GM21737 (cell line): ENCODE results near the gene HCN2.
A peak's percentile ranks its signal among the peaks of the same experiment; 100 is the strongest.
"Not testable (repeated sequence)": the region's sequence is repeated elsewhere in the genome, so short reads cannot be mapped to it uniquely, and the experiment has no call there.

Source experiments
- ATAC-seq: cut with Tn5 transposase; IDR thresholded peaks from one replicate; pipeline ENCODE4 v1.9.1; 2021; ENCODE audit warnings: mild to moderate bottlenecking, moderate library complexity; ENCODE audit not compliant: unreplicated experiment

HCN2 gene

GRCh38 chr19:617551-618246, 28.0 kb downstream of the HCN2 start:
- no peak for ATAC-seq

GRCh38 chr19:618247-618619, 28.6 kb downstream of the HCN2 start:
- no peak for ATAC-seq

GRCh38 chr19:618674-619285, 29.1 kb downstream of the HCN2 start:
- no peak for ATAC-seq

- ATAC-seq, result no peak
Measured at GRCh38 chr19:619286-620002, 29.8 kb downstream of the HCN2 start.

- ATAC-seq, result no peak
Measured at GRCh38 chr19:620166-620862, 30.6 kb downstream of the HCN2 start.

- not testable (repeated sequence) for ATAC-seq
Measured at GRCh38 chr19:621191-621590, 31.5 kb downstream of the HCN2 start.

- ATAC-seq, result no peak
Measured at GRCh38 chr19:621819-622218, 32.1 kb downstream of the HCN2 start.

GRCh38 chr19:622666-623065, 33.0 kb downstream of the HCN2 start:
- ATAC-seq, result no peak

GRCh38 chr19:623175-623916, 33.7 kb downstream of the HCN2 start:
- no peak for ATAC-seq

- ATAC-seq, result no peak
Measured at GRCh38 chr19:623974-624373, 34.3 kb downstream of the HCN2 start.

- ATAC-seq, result no peak
Measured at GRCh38 chr19:624433-625109, 34.9 kb downstream of the HCN2 start.

- no peak for ATAC-seq
Measured at GRCh38 chr19:625257-625656, 35.6 kb downstream of the HCN2 start.

GRCh38 chr19:626566-626965, 36.9 kb downstream of the HCN2 start:
- ATAC-seq, result not testable (repeated sequence)

- no peak for ATAC-seq
Measured at GRCh38 chr19:628168-628567, 38.5 kb downstream of the HCN2 start.

GRCh38 chr19:629515-629914, 39.8 kb downstream of the HCN2 start:
- not testable (repeated sequence) for ATAC-seq

- no peak for ATAC-seq
Measured at GRCh38 chr19:629961-630714, 40.5 kb downstream of the HCN2 start.

GRCh38 chr19:632579-633067, 42.9 kb downstream of the HCN2 start:
- peak; percentile 15 for ATAC-seq

- peak; percentile 79 for ATAC-seq
Measured at GRCh38 chr19:633068-633785, 43.5 kb downstream of the HCN2 start, which contains the start of gene POLRMT. POLRMT (minus strand) TSS chr19:633537; CDS start chr19:633512, 25 bp downstream.
